ENCODE data around the gene TLE7.

The TLE7 gene

DNA sequence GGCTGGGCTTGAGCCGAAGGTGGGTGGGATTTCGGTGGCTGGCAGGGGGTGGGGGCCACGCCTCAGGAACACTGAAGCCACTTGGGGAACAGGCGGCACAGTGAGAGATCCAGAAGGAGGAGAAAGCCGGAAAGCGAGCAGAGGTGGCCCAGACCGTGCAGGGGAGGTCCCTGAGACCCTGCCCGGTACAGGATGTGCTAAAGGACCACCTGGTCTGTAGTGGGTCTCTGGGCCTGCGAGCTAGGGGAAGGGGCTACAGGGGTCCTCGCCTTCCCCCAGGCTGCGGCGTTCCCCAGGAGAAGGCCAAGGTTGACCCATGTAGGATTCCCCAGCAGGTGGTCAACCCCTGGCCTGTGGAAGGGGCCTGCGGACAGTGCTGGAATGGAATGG, at the start of gene TLE7:
Gene TLE7 (minus strand): TSS at position 4 of the 390 bp plus-strand sequence. CDS start 8,730 bp downstream, outside the sequence.
- no peak for DNase-seq (ENCODE audit: extremely low read depth, low read depth)
- no peak within 1 kb of the TSS for H3K4me3 ChIP-seq (replicated peaks; ENCODE audit: low read depth, low read length)
- TF ChIP-seq, protein P1, sequence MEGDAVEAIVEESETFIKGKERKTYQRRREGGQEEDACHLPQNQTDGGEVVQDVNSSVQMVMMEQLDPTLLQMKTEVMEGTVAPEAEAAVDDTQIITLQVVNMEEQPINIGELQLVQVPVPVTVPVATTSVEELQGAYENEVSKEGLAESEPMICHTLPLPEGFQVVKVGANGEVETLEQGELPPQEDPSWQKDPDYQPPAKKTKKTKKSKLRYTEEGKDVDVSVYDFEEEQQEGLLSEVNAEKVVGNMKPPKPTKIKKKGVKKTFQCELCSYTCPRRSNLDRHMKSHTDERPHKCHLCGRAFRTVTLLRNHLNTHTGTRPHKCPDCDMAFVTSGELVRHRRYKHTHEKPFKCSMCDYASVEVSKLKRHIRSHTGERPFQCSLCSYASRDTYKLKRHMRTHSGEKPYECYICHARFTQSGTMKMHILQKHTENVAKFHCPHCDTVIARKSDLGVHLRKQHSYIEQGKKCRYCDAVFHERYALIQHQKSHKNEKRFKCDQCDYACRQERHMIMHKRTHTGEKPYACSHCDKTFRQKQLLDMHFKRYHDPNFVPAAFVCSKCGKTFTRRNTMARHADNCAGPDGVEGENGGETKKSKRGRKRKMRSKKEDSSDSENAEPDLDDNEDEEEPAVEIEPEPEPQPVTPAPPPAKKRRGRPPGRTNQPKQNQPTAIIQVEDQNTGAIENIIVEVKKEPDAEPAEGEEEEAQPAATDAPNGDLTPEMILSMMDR (IDR thresholded peaks at IDR 0.05; ENCODE audit: low read depth, low read length, missing control alignments), result no peak

DNA sequence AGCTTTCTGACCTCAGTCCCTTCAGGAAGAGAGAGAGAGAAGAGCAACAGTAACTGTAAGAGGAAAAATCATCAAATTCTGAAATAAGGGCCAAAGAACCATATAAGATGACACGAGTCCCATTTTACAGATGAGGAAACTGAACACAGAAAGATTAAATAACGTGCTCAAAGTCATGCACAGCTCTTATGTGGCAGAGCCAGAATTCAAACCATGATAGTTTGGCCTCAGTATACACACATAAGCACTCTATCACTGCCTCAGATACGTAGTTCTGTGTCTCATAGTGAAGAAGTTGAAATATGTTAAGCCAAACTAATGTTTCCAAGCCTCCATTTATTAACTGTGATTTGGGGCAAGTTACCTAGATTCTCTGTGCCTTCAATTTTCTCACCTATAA, 49.2 kb upstream of the TLE7 start:
- no peak overlapping the region for H3K4me3 ChIP-seq (replicated peaks; ENCODE audit: low read depth, low read length)
- TF ChIP-seq, protein P1 (IDR thresholded peaks at IDR 0.05; ENCODE audit: low read depth, low read length, missing control alignments), result no peak
- no peak for DNase-seq (ENCODE audit: extremely low read depth, low read depth)

DNA sequence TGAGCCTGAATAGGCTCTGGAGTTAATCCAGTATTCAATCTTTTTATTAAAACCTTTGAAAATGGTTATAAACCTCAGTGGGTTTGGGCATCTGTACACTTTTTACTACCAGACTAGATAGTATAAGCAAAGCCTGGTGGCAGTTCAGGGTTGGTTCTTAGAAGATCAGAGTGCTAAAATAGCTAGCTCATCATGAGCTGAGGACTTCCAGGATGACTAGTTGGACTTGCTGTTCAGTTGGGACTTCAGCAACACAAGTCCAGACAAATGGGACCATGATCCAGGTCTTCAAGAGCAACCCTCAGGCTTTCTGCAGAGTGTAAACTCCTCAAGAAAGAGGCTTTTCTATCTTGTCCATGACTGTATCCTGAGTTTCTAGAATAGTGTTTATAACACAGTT, 48.5 kb upstream of the TLE7 start:
- no peak for DNase-seq (ENCODE audit: extremely low read depth, low read depth)
- no peak overlapping the region for H3K4me3 ChIP-seq (replicated peaks; ENCODE audit: low read depth, low read length)
- TF ChIP-seq, protein P1 (IDR thresholded peaks at IDR 0.05; ENCODE audit: low read depth, low read length, missing control alignments), result no peak

DNA sequence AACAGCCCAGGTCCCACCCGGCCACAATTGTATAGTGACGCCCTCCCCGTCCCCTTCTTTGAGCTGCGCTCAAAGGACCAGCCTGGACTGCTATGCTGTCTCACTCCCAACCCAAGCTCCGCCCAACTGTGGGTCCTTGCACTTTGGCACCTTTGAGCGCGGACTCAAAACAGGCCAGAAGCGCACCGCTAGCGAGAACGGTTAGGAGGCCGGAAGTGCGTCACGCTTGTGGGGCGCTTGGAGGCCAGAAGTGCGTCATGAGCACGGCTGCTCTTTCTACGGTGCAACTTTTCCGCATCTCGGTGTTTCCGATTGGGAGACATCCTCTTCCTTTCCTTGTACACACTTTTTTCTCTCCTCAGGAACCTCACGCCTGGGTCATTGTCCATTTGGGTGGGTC, 47.3 kb upstream of the TLE7 start, which contains the start of gene ZNF19:
Gene ZNF19 (minus strand): TSS at position 203 of the 400 bp plus-strand sequence. CDS start 7,210 bp downstream, outside the sequence.
- no peak for DNase-seq (ENCODE audit: extremely low read depth, low read depth)
- H3K4me3 ChIP-seq (replicated peaks; ENCODE audit: low read depth, low read length), result no peak within 1 kb of the TSS
- TF ChIP-seq, protein P1 (IDR thresholded peaks at IDR 0.05; ENCODE audit: low read depth, low read length, missing control alignments), result no peak

DNA sequence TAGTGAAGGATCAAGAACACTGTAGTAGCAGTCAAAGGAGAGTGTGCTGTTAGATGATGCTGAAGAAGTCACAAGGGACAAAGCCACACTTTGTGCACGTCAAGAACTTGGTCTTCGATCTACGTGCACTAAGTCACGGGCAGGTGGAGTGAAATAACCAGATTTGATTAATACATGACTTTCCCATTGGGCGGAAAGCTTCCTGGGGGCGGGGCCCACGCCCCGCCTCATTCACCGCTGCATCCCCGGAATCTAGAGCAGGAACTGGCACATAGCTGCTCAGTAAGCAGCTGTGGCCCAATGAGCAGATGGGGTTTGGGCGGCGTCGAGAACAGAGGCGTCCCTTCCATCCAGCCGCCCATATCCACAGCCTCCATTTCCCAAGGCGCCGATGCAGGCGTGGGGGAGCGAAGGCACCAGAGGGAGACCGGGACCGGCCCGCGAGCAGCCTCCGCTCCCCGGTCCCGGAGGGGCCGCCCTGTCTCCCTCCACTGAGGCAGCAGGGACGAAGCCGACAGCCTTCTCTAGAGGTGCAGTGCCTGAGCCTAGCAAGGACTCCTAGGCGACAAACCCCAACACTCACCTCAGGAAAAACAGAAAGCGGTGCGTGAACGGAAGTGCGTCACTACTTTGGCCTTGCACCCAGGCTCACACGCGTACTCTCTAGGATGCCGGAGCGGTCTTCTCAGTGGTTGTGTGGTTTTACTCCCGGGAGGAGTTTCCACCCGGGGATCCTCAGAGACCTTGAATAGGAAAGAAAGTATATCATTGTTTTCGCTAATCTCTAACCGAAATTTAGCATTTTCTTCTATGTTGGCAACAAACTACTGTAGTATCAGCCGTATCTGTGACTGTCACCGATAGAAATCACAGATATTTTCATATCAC, 42.4 kb upstream of the TLE7 start:
- DNase-seq (ENCODE audit: extremely low read depth, low read depth), result peak; percentile 84
- H3K4me3 ChIP-seq (replicated peaks; ENCODE audit: low read depth, low read length), result peak overlapping the region; percentile 87
- TF ChIP-seq, protein P1 (IDR thresholded peaks at IDR 0.05; ENCODE audit: low read depth, low read length, missing control alignments), result no peak

DNA sequence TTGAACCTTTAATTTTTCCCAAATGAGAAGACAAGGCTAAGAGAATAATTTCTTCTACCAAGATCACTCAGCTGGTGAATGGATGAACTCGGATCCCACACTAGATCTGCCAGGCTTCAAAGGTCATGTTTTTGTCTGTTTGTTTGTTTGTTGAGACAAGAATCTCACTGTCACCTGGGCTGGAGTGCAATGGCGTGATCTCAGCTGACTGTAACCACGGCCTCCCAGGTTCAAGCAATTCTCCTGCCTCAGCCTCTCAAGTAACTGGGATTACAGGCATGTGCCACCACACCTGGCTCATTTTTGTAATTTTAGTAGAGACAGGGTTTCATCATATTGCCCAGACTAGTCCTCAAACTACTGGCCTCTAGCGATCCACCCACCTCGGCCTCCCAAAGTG, 40.7 kb upstream of the TLE7 start:
- H3K4me3 ChIP-seq (replicated peaks; ENCODE audit: low read depth, low read length), result no peak overlapping the region
- no peak for DNase-seq (ENCODE audit: extremely low read depth, low read depth)
- TF ChIP-seq, protein P1 (IDR thresholded peaks at IDR 0.05; ENCODE audit: low read depth, low read length, missing control alignments), result no peak

Measured in HFF-Myc (cell line).